ENCODE results near the gene DUOXA1. TPM values are rescaled to one million over a fixed set of nuclear protein-coding genes. Genes with fewer than 3 reads are reported as not detected.

The DUOXA1 gene
- total RNA-seq, 1 donor = 0.36 TPM

DNA sequence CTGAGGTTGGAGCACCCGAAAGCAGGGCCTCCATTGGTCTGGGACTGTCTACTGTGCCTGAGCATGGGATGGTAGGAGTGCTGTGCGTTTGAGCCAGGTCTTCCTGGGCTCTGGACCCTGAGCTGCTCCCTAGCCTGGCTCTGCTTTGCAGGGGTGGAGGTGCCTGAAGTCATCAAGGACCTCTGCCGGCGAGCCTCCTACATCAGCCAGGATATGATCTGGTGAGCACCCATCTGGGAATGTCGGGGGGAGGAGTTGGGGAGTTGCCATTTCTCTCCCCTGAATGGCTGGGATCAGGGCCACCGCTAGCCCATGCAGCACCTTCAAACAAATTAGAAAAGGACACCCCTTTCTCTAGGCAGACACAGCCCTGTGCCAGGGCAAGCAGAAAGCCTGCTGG, 20.8 kb upstream of the DUOXA1 start:
- no peaks in the 10 kb centered on the region for H3K36me3 ChIP-seq (ENCODE audit: insufficient read depth, low read length)
- no peaks in the 10 kb centered on the region for H3K27me3 ChIP-seq (ENCODE audit: insufficient read depth, low read length)
- TF ChIP-seq, protein P1, sequence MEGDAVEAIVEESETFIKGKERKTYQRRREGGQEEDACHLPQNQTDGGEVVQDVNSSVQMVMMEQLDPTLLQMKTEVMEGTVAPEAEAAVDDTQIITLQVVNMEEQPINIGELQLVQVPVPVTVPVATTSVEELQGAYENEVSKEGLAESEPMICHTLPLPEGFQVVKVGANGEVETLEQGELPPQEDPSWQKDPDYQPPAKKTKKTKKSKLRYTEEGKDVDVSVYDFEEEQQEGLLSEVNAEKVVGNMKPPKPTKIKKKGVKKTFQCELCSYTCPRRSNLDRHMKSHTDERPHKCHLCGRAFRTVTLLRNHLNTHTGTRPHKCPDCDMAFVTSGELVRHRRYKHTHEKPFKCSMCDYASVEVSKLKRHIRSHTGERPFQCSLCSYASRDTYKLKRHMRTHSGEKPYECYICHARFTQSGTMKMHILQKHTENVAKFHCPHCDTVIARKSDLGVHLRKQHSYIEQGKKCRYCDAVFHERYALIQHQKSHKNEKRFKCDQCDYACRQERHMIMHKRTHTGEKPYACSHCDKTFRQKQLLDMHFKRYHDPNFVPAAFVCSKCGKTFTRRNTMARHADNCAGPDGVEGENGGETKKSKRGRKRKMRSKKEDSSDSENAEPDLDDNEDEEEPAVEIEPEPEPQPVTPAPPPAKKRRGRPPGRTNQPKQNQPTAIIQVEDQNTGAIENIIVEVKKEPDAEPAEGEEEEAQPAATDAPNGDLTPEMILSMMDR (IDR thresholded peaks at IDR 0.05; ENCODE audit: extremely low read depth, low read depth, low read length) = no peak
- H3K4me2 ChIP-seq (ENCODE audit: insufficient read depth, low read length) = no peak overlapping the region
- H4K20me1 ChIP-seq (ENCODE audit: insufficient read depth, low read length) = no peaks in the 10 kb centered on the region
- peak; percentile 83 for DNase-seq (ENCODE audit: insufficient read length, low spot score, missing footprints)
- no peaks in the 10 kb centered on the region for H3K79me2 ChIP-seq (ENCODE audit: insufficient read depth, low read length)
- no peak overlapping the region for H3K4me3 ChIP-seq (ENCODE audit: insufficient read depth, low read length)
- no peak overlapping the region for H3K27ac ChIP-seq (ENCODE audit: low read depth, low read length)
- H3K9me3 ChIP-seq (ENCODE audit: low read depth, low read length) = no peaks in the 10 kb centered on the region
- peaks cover 17% of the 10 kb centered on the region for H3K4me1 ChIP-seq (ENCODE audit: insufficient read depth, low read length)
- peak overlapping the region; percentile 14 for H2AFZ ChIP-seq (ENCODE audit: low read length)

DNA sequence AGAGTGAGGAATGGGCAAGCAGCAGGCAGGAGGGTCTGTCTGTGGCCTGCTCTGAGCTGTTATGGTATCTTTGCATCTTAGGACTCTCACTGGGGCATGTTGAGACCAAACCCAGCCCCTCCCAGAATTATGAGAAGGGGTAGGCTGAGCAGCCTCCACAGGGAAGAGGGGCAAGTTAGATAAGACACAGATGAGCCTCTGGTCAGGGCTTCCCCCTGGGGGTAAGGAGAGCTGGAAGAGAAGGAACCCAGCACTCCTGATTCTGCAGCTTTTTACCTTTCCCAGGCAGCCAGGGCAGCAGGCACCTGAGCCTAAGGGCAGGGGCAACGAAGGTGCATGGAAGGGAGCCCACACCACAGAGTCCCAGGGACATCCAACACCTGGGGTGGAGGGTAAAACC, 19.4 kb upstream of the DUOXA1 start:
- Histone ChIP-seq H3K36me3 (ENCODE audit: insufficient read depth, low read length) (no peaks in the 10 kb centered on the region), H3K4me1 (ENCODE audit: insufficient read depth, low read length) (peaks cover 17% of the 10 kb centered on the region), H3K4me2 (ENCODE audit: insufficient read depth, low read length) (no peak overlapping the region), H3K27me3 (ENCODE audit: insufficient read depth, low read length) (peaks cover 6% of the 10 kb centered on the region), H4K20me1 (ENCODE audit: insufficient read depth, low read length) (no peaks in the 10 kb centered on the region), H3K79me2 (ENCODE audit: insufficient read depth, low read length) (no peaks in the 10 kb centered on the region), H3K4me3 (ENCODE audit: insufficient read depth, low read length) (no peak overlapping the region), H3K27ac (ENCODE audit: low read depth, low read length) (no peak overlapping the region), H3K9me3 (ENCODE audit: low read depth, low read length) (no peaks in the 10 kb centered on the region), H2AFZ (ENCODE audit: low read length) (no peak overlapping the region)
- DNase-seq (ENCODE audit: insufficient read length, low spot score, missing footprints) = peak; percentile 25
- TF ChIP-seq, protein P1 (IDR thresholded peaks at IDR 0.05; ENCODE audit: extremely low read depth, low read depth, low read length) = no peak

DNA sequence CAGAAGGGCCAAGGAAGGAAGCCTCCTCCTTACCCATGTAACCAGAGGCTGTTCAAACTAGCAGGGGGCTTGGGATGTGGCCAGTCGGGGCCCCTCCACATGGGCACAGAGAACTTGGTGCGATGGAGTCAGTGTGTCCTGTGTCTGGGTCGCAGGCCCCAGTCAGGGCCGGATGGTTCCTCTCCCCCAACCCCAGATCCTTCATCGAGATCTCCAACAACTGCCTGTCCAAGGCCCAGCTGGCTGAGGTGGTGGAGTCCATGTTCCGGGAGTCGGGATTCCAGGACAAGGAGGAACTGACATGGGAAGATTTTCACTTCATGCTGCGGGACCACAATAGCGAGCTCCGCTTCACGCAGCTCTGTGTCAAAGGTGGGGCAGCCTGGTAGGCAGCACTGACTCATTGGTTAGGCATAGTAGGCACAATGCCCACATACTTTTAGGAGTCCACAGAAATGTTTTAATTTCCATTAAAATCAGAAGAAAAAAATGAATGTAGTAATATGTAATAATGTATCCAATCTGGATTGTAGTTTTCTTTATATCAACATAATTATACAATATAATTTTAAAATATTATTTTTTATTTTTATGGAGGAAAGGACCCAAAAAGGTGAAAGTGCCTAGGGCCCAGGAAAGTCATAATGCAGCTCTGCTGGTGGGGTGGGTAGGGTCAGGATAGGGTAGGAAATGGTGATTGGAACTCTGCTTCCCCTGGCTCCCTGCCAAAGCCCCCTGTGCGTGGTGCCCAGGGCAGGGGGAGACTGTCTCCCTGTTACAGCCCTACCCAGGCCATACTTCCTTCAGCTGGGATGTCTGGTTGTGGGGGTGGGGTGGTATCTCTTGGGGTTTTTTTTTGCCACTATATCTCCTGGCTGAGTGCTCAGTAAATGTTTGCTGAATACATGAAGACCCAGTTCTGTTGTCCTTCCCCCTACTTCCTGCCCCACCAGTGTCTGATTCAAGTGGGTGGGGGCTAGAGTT, 18.7 kb upstream of the DUOXA1 start:
- H3K27me3 ChIP-seq (ENCODE audit: insufficient read depth, low read length) = peaks cover 6% of the 10 kb centered on the region
- no peaks in the 10 kb centered on the region for H3K79me2 ChIP-seq (ENCODE audit: insufficient read depth, low read length)
- peaks cover 17% of the 10 kb centered on the region for H3K4me1 ChIP-seq (ENCODE audit: insufficient read depth, low read length)
- H3K4me3 ChIP-seq (ENCODE audit: insufficient read depth, low read length) = no peak overlapping the region
- H3K4me2 ChIP-seq (ENCODE audit: insufficient read depth, low read length) = no peak overlapping the region
- H4K20me1 ChIP-seq (ENCODE audit: insufficient read depth, low read length) = no peaks in the 10 kb centered on the region
- TF ChIP-seq, protein P1 (IDR thresholded peaks at IDR 0.05; ENCODE audit: extremely low read depth, low read depth, low read length) = no peak
- H2AFZ ChIP-seq (ENCODE audit: low read length) = no peak overlapping the region
- H3K36me3 ChIP-seq (ENCODE audit: insufficient read depth, low read length) = no peaks in the 10 kb centered on the region
- H3K27ac ChIP-seq (ENCODE audit: low read depth, low read length) = no peak overlapping the region
- no peaks in the 10 kb centered on the region for H3K9me3 ChIP-seq (ENCODE audit: low read depth, low read length)
- DNase-seq (ENCODE audit: insufficient read length, low spot score, missing footprints) = peak; percentile 74

DNA sequence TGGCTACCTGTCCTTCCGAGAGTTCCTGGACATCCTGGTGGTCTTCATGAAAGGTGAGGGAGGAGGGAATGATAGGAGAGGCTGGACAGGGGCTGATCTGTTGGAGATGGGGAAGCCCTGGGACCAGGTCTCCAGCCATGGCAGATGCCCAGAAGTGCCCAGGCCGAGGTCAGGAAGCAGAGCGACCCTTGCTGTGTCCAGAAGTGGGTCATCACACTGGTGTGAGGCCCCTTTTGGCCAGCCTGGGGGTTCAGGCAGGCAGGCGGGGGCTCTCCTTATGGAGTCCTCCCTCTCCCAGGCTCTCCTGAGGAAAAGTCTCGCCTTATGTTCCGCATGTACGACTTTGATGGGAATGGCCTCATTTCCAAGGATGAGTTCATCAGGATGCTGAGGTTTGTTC, 17.9 kb upstream of the DUOXA1 start:
- Histone ChIP-seq H3K4me1 (ENCODE audit: insufficient read depth, low read length) (peaks cover 17% of the 10 kb centered on the region), H3K4me2 (ENCODE audit: insufficient read depth, low read length) (no peak overlapping the region), H3K4me3 (ENCODE audit: insufficient read depth, low read length) (no peak overlapping the region), H2AFZ (ENCODE audit: low read length) (no peak overlapping the region), H3K9me3 (ENCODE audit: low read depth, low read length) (no peaks in the 10 kb centered on the region), H3K27me3 (ENCODE audit: insufficient read depth, low read length) (peaks cover 6% of the 10 kb centered on the region), H4K20me1 (ENCODE audit: insufficient read depth, low read length) (no peaks in the 10 kb centered on the region), H3K36me3 (ENCODE audit: insufficient read depth, low read length) (no peaks in the 10 kb centered on the region), H3K79me2 (ENCODE audit: insufficient read depth, low read length) (no peaks in the 10 kb centered on the region), H3K27ac (ENCODE audit: low read depth, low read length) (no peak overlapping the region)
- TF ChIP-seq, protein P1 (IDR thresholded peaks at IDR 0.05; ENCODE audit: extremely low read depth, low read depth, low read length) = no peak
- no peak for DNase-seq (ENCODE audit: insufficient read length, low spot score, missing footprints)
